GM12874 (cell line): ENCODE data around the gene ERC1.

Experiments
- CTCF ChIP-seq: IDR thresholded peaks from 2 replicates; pipeline ENCODE4 v1.5.1; 2011; ENCODE audit warnings: low read depth, mild to moderate bottlenecking, control low read depth, low read length, moderate library complexity; ENCODE audit not compliant: insufficient read depth

Gene ERC1

GRCh38 chr12:1293901-1294300 lies 302.9 kb downstream of the ERC1 start:
- TF ChIP-seq CTCF = no peak

GRCh38 chr12:1297206-1297605 lies 306.2 kb downstream of the ERC1 start:
- no peak for TF ChIP-seq CTCF

GRCh38 chr12:1297639-1298175 lies 306.7 kb downstream of the ERC1 start:
- TF ChIP-seq CTCF = no peak

GRCh38 chr12:1300460-1300859 lies 309.4 kb downstream of the ERC1 start:
- no peak for TF ChIP-seq CTCF

GRCh38 chr12:1302201-1302870 lies 311.3 kb downstream of the ERC1 start:
- TF ChIP-seq CTCF = no peak

GRCh38 chr12:1305063-1305434 lies 314.0 kb downstream of the ERC1 start:
- no peak for TF ChIP-seq CTCF

- TF ChIP-seq CTCF = no peak
Measured at GRCh38 chr12:1305791-1306500, 314.9 kb downstream of the ERC1 start.
